NK-92 treated with Interleukin-12 subunit alpha and Interleukin-12 subunit beta, amount 100 ng/mL, for 24 hours (cell line): Measurements from ENCODE around the gene CTNNBL1.
"Not testable (repeated sequence)": the region's sequence is repeated elsewhere in the genome, so short reads cannot be mapped to it uniquely, and the experiment has no call there.

Experiments
- DNase-seq: peaks from one replicate; lab custom pipeline; 2025; lab: John Stamatoyannopoulos, UW

Gene CTNNBL1

DNA sequence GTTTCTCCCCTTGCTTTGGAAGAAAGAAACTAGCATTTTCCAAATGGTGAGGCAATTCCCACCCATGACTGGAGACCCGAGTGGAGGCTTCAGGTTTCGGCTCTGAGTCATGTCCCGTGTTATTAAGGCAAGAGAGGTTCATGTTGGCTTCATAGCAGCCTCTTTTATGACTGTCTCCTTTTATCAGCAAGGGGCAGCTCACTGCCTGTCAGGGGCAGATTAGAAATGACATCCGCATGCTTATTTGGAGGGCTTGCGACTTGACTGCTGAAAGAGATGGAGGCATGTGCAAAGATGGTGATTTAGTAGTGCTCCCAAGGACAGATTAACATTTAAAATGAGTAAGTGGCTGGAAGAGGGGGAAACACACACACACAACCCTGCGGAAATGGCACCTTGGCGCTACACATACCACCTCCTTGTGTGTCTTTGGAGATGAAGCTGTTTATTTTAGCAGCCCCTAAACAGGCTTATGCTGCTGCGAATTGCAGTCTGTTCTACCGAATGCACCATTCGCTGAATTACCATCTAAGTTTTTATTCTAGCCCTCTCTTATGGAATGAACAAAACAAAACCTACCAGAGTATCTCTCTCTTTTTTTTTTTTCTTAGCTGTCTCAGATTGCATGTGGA lies 157.0 kb downstream of the CTNNBL1 start:
- DNase-seq: no peak

DNA sequence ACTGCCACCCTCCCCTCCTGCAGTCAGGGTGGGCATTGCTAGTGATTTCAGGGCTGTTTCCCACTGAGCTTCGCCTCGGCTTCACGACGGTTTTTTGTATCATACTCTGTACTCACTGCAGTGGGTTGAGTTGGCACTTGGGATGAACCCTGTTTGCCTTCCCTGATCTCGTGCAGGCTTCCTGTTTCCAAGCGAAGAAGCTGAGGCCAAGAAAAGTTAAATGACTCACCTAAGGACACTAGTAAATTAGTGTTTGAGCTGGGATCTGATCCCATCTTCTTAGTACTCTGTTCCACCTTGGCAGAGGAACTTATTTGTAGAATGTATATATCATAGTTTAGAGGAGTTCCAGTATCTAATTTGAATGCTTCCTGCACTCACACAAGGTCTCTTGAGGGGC lies 158.8 kb downstream of the CTNNBL1 start:
- DNase-seq: no peak

DNA sequence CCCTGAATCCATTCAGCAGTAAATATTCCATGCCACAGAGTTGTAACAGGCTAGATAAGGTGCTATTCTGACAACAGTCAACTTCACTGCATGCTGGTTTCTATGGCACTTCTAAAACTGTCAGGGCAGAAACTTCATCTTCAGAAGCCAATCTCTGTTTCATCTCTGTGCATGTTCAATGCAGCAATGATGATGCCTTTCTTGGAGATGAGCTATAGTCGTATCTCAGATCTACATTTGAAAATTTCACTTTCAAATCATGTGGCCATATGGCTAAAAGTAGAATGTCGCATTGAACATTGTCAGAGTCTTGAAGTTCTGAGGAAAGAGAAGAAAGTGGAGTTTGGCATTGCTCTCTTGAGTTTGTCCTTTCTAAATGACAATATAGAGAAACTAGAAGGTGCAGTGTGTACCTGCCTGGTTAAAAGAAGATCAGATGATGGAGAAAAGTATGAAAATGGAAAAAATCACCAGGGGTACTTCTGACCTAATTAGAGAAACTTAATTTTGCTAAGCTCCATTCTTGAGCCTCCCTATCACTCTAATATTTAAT lies 160.1 kb downstream of the CTNNBL1 start:
- no peak for DNase-seq

DNA sequence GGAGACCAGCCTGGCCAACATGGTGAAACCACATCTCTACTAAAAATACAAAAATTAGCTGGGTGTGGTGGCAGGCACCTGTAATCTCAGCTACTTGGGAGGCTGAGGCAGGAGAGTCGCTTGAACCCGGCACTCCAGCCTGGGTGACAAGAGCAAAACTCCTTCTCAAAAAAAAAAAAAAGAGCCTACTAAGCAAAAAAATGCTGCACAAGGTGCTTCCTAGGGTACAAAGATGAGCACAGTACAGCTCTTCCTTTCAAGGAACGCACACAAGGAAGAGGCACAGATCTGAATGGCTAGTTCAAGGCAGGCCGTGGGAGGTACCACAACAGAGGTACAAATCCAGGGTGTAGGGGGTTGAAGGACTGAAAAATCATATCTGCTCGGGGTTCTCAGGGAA lies 162.2 kb downstream of the CTNNBL1 start:
- not testable (repeated sequence) for DNase-seq

DNA sequence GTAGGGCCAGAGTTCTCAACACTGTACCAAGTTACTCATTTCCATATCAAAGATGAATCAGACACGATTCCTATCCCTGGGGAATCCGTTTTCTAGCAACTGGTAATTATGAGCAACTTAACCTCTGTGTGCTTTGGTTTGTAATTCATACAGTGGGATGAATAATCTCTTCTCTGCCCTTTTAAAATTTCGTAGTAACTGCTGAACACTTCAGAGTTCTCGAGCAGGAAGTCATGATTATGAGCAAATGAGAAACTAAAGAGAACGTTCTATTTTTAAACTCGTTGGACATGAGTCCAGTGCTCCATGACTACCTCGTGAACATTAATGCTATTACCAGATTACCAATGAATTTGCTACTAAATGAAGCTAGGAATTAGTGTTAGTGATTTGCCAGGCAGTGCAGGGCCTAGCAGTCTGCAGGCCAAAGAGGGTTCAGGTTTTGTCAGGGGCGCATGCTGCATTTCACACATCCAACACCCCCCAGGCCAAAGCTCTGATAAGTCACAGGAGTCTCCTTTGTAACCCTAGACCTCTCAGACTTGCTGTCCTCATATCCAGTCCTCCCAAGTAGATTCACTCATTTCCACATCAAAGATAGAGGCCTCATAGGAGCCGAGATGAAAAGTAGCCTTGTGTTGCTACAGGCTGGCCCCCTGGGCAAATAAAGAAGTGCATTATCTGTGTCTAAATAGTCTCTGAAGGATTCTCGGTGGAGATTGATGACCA lies 163.3 kb downstream of the CTNNBL1 start:
- DNase-seq: no peak

DNA sequence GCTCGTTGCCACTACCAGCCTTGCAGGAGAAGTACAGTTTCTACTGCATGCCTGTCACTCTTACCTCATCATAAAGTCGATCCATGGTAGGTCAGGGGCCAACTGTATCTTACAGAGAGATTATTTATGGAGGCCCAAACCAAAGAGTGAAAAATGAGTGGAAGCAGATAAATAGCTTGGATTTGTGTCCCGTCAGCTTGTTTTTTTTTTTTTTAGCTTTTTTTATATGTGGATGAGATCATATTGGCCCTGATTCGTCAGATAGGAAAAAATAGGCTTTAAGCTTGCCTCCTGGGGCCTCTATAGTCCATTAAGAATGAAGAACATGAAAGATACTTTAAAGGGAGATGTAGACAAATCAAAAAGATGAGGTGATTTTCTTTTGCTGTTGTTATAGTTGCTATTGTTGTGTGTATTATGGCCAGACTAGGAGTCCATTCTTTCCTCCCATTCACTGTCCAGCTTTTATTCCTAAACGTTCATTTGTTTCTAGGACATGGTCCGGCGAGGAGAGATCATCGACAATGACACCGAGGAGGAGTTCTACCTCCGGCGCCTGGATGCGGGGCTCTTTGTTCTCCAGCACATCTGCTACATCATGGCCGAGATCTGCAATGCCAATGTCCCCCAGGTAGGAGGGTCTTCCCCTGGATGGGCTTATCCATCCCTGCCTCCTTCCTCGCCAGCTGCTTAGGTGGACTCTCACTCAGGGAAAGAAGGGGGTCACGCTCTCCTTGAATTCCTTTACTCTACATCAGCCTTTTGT lies 165.8 kb downstream of the CTNNBL1 start:
- no peak for DNase-seq

DNA sequence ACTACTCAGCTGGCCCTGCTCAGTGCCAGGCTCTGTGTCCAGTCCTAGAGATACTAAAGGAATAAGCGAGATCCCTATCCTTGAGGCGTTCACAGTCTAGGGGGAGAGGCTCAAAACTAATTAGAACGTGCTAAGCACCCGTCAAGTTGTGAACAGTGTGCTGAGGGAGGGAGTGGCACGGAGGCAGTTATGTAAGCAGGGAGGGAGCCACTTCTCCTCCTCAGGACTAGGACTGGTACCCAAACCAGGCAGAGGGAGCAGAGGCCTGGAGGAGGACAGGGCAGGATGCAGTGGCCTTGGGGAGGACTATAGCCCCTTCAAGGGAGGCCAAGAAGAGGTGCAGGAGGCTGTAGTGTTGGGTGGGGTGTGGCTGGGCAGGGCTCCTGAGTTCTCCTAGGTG lies 169.5 kb downstream of the CTNNBL1 start:
- no peak for DNase-seq

DNA sequence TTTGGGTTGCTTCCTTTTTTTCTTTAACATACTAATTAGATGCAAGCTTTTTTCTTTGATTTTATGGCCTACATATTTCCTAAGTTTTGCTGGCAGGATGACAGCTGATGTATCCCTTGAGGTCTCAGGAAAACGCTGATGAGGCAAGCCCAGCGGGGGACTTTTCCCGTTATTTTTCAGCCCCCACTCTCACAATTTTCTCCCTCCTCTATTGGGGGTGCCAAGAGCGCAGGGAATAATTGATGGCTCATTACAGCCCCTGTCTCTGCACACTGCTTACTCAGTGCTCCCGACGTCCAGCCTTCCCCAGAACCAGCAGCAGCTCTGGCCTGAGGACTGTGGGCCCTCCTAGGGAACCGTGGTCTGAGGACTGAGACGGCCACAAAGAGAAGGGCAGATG lies 170.5 kb downstream of the CTNNBL1 start:
- no peak for DNase-seq

DNA sequence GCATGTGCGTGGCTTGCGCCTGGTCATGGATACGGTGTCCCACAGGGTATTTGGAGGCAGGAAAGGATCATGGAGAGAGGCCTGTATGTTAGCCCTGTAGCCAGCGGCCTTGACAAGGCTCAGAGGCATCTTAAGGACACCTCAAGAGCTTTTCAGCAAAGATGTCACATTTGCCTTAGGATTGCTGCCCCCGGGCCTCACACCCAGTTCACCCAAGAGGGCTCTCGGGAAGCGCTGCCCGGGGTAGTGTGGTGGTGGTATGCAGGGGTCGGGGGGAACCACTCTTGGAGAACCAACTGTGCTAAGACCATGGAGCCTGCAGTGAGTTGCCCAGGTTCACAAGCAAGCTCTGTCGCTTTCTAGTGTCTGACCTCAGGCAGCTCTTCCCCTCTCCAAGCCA lies 172.2 kb downstream of the CTNNBL1 start:
- DNase-seq: no peak

DNA sequence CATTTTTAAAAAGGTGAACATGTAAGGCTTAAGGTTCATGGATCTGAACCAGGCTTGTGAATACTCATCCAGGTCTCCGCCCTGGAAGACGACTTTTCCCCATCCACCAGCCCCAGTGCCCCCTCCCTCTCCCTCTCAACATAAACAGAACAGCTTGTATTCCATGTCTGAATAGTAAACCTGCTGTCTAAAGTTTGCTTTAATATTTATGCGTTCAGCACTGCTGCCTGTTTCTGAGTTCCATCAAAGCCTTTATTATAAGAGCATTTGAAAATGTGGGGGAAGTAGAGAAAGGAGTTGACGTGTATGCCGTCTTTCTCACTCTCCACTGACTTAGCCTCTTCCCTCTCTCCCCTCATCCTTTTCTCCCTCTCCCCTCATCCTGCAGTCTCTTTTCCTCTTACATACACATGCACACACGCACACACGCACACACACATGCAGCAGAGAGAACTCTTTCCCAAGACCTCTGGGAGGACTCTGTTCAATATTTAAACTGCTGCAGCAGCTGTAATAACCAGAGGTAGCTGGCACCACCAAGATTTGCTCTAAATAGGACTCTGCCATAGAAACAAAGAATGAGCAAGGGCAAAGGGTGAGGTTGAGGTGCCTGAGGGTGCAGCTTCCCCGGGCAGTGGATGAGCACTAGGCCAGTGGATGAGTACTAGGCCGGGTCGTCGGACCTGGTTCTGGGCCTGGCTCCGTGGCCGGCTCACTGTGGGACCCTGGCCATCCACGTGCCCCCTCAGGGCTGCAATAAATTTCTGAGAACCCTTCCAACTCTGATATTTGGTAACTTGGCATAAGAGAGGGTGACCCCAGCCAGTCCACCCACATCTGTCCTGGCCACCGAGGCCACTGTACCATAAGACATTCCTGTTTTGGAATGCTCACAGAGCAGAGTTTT lies 173.7 kb downstream of the CTNNBL1 start:
- no peak for DNase-seq

DNA sequence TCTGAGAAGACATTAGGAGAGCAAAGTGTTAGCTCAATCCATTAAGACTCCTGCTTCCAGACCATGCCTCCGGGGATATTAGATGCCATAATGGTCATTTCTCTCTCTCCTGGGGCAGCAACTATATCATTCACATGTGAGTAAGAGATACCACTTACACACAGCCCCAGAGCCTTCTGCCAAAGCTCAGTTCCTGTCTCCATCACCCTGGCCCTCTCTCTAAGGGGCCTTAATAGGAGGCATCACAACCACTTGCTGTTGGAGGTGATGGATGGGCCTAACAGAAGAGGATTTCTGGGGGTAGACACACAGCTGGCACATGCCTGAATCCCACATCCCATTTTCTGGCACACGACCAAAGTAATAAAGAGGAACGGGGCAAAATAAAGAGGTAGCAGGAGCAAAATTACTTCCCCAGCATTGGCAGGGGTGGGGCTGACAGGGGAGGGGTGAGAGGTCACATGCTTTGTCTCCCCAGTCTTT lies 175.1 kb downstream of the CTNNBL1 start:
- DNase-seq: no peak

DNA sequence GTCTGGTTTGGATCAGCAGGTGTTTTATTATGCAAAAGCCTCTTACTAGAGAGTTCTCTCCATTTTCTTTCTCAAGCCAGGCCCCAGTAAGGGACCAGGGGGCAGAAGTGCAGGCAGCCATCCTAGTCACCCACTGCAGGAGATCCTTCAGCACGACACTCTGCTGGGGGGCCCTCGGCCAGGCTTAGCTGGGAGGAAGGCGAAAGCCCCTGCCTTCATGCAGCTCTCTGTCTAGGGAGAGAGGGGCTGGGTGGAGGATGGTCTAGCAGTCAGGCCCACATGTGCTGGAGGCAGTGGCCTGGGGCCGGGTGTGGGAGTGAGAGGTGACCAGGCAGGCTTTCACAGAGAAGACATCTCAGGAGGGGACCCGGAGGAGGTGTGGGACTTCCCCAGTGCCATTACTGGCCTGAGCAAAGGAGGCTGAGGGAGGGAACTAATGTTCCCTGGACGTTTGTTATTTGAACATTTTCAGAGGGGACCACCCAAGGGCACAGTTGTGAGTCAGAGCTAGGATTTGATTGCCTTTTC lies 175.6 kb downstream of the CTNNBL1 start:
- no peak for DNase-seq

DNA sequence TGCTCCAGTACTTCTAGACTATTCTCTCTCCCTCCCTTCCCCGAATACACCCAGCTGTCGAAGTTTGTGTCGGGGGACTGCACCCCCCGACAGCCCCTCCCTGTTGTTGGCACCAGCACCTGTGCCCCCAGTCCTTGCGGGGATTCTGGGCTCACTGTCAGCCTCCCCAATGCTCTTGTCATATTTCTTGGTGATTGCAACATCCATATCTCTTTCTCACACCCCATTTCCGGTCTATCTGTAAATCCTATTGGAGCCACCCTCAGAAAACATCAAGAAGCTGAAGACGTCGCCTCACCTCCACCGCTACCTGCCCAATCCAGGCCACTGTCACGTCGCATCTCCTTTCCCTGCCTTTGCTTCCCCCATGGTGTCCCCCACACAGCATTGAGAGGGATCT lies 176.5 kb downstream of the CTNNBL1 start:
- DNase-seq: no peak

DNA sequence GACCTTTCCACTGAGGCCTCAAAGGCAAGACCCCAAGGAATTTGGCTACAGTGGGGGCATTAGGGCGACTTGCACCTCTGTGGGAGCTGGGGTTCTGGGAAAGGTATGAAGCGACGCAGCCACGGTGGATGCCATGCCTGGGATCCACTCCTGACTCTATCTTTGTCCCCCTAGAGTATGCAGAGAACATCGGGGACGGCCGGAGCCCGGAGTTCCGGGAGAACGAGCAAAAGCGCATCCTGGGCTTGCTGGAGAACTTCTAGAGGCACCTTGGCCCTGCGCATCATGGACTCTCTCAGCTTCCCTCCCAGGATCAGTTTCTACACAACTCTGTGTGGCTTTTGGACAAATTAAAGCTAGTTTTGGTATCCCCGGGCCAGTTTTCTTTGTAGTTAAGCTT lies 177.9 kb downstream of the CTNNBL1 start:
- no peak for DNase-seq

DNA sequence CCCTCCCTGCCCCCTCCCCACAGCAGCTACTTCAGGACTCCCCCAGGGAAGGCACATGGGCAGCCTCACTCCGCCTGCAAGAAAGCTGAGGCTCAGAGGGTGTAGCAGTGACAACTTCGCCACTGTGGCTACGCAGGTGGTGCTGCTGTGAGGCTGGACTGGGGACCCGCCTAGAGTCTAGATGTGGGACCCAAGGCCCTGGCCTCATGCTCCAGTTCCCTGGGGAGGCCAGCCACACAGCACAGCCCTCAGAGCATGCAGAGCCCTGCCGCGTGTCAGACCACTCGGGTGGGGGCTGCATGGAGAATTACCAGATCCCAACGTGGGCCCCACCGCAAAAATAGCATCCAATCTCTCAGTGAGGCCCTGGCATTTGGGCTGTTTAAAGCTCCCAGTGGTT lies 178.3 kb downstream of the CTNNBL1 start:
- no peak for DNase-seq

DNA sequence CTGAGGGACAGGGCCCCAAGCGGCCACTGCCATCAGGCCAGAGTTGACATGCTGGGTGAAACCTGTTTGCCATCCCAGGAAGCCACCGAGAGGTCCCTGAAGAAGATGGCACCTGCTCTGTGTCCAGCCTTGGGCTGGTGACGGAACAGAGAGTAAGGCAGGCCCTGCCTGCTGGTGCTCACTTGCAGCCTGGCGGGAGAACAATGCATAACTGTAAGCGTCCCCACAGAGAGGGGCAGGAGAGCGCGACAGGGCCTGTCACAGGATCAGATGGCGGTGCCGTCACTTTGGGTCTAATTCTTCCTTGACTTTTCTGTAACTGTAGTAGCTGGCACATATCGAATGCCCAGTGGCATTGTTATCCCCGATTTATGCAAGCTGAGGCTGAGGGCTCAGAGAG lies 180.1 kb downstream of the CTNNBL1 start:
- no peak for DNase-seq

DNA sequence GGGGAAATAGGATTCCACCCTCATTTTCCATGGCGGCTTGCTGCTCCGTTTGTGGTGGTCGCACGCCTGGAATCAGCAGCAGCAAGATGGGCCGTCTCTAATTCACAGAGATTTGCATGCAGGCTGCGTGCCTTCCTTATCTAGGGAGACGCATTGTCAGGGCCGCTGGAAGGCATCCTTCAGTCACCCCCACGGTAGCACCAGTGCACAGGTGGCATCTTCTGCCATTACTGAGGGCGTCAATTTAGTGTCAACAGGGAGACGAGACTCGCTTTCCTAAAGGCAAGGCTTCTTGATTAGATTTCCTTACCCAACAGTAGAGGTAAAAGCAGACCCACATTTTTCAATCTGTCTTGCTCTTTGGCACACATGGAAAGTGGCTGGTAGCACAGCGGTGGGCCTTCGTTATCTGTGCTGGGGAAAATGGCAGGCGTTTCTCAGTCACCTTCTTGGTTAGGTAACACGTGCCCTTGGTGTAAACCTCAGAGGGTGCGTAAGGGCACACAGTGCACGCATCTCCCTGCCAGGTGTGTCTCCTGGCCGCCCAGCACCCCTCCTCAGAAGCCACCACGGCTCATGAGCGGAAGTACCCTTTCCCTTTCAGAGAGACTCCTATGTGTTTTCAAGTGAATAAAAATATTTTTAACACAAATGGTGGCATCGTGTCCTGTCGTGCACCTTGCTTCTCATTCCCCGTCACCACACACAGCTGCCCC lies 181.8 kb downstream of the CTNNBL1 start:
- DNase-seq: no peak

DNA sequence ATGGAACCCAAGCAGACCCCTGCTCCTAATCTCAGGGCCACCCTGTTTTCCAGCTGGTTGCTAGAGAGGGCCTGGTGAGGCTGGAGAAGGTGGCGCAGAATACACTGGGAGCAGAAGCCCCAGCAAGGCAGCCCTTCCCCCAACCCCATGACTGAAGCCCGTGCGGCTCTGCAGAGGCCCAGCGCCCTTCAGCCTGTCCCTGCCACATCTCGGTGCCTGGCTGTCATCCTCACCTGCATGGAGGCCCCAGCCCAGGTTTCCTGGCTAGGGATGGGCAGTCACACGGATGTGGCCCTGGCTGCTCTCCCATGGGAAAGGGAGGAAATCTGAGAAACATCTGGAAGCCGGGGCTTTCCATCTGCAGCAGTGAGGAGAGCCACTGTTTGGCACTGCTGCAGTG lies 183.0 kb downstream of the CTNNBL1 start:
- no peak for DNase-seq

DNA sequence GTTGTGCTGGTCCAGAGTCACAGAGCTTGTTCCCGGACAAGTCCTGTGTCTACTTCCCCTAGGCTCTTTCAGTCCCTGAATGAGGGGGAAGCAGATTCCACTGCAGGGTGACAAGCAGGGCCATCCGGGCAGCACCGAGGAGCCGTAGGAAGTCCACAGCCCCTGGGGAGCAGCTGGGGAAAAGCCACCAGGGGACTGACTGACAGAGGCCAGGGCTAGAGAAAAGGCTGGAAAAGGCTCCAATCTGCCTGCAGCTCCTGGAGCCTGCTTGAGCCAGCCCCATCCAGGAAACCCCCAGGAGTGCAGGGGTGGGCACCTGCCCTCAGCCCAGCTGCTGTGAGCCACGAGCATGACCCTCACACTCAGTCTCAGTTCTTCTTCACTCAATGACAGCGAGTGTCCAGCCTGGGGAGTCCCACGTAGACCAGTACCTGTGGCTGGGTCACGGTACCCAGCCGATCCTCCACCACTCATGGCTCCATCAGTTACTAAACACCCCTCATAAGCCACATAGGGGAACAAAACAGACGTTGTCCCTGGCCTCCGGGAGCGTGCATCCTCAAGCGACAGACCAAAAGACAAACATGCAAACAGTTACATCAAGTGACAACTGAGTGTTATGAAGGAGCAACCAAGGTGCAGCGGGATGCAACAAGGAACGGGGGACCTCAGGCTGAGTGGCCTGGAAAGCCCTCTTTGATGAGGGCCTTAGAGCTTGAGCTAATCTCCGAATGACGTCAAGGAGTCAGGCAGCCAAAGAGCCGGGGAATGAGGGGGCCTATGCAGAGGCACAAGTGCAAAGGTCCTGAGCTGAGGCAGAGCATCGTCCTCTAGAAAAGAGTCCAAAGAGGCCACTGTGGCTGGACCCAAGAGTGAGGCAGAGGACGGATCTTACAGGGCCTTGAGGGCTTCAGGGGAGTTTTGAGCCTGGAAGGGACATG lies 184.3 kb downstream of the CTNNBL1 start:
- no peak for DNase-seq
